ENCODE results near the gene FOXD4L6. TPM values are rescaled to one million over a fixed set of nuclear protein-coding genes. Genes with fewer than 3 reads are reported as not detected.

FOXD4L6 gene
- polyA plus RNA-seq, 3 donors = 0.05 TPM; not detected in 2

Other genes with a start within 250 kb of the FOXD4L6 start
- 10 to 100 TPM in 1 of 3 donors, 1 to 10 TPM in 2; 4.7 to 32.1 (median 5.6) TPM for gene ZNG1F, start 60.6 kb upstream of the FOXD4L6 start, polyA plus RNA-seq

Measured in CD14-positive monocyte (primary cell).